Left cardiac atrium (tissue), 4 donors: ENCODE measurements around the gene TP53. TPM values are rescaled to one million over a fixed set of nuclear protein-coding genes. Genes with fewer than 3 reads are reported as not detected.
A peak's percentile ranks its signal among the peaks of the same experiment; 100 is the strongest.
"Not testable (repeated sequence)": the region's sequence is repeated elsewhere in the genome, so short reads cannot be mapped to it uniquely, and the experiment has no call there.

ENCODE experiments used
- ATAC-seq, 2 donors: fragments of 200-7000 bp; cut with Tn5 transposase; one replicate each; pipeline ENCODE4 v1.9.1; 2020; ENCODE audit warnings: mild to moderate bottlenecking in 2 of 2, moderate library complexity in 2 of 2
- DNase-seq: peaks from one replicate; pipeline ENCODE4 v3.0.0-alpha.2; 2020
- intact Hi-C, 2 donors: fragments of 100-400 bp; cut with DNase I; formaldehyde crosslinking; loops; one replicate each; pipeline versions ENCODE4 v1.14.1 to v1.15.1; 2022 to 2023
- total RNA-seq, 2 donors: library from RNA; stranded (reverse); fragmentation: NEBNext Ultra II Directional; extraction: Animal tissue kit (Norgen Biotek cat#: 25700); gene quantifications; one replicate each; pipeline ENCODE4 v1.2.1, GENCODE V29; 2021
- donor health status: DM: no; HTN: yes; CAD: no.
- donor health status: DM: no; HTN: yes; CAD: no; lungs with severe emphysema.
- donor health status: DM: yes; HTN: yes; CAD: no.
- donor health status: Dilated cardiomyopathy.

The TP53 gene
- total RNA-seq, 2 donors from 2014 or later = 18.5 to 23.7 TPM

- no peak for ATAC-seq
- DNase-seq = no peak
- intact Hi-C loops = no loop called here
Observed at GRCh38 chr17:7647018-7647417, 40.3 kb downstream of the TP53 start.

GRCh38 chr17:7646457-7646856 lies 40.8 kb downstream of the TP53 start:
- DNase-seq (no peak), ATAC-seq (no peak)
- intact Hi-C loops = no loop called here

GRCh38 chr17:7644775-7645174 lies 42.5 kb downstream of the TP53 start:
- DNase-seq = no peak
- intact Hi-C loops = no loop called here
- peak in 1 of 2 donors; percentile 18 for ATAC-seq

DNA sequence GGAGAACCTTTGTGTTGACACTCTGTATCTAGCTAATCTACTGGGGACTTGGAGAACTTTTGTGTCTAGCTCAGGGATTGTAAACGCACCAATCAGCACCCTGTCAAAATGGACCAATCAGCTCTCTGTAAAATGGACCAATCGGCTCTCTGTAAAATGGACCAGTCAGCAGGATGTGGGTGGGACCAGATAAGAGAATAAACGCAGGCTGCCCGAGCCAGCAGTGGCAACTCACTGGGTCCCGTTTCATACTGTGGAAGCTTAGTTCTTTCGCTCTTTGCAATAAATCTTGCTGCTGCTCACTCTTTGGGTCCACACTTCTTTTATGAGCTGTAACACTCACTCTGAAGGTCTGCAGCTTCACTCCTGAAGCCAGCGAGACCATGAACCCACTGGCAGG lies 45.7 kb downstream of the TP53 start:
- intact Hi-C loops, DNase-seq, ATAC-seq: not testable (repeated sequence)

- ATAC-seq (no peak), DNase-seq (no peak)
- intact Hi-C loops = no loop called here
Observed at GRCh38 chr17:7640783-7641182, 46.5 kb downstream of the TP53 start.

DNA sequence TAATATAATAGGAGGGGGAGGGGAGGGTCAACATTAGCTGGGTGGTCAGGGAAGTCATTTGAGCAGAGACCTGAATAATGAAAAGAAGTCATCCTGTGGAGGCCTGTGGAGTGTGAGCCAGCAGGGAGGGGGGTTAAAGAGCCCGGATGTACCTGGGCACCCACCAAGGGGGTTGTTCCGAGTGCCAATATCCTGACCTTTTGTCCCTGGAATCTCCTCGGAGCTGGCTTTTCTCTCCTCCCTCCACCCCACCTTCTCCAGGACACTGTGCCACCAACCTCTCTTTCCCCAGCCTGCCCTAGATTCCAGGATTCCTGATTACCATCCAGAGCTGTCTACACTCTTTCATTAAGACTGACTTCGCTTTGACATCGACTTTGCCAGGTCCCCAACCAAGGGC lies 51.1 kb downstream of the TP53 start:
- ATAC-seq (no peak), DNase-seq (no peak)
- intact Hi-C loops = loop anchor here in 1 of 2 donors (10.0 kb wide), 1 partner anchor 49 kb away; the partner anchor contains the start of genes TP53 and WRAP53

GRCh38 chr17:7634384-7634783 lies 52.9 kb downstream of the TP53 start:
- peak; percentile 51 to 54 for ATAC-seq
- intact Hi-C loops = loop anchor here in 1 of 2 donors (10.0 kb wide), 1 partner anchor 50 kb away; the partner anchor contains the start of genes TP53 and WRAP53
- peak; percentile 46 for DNase-seq

GRCh38 chr17:7633093-7633492 lies 54.2 kb downstream of the TP53 start:
- ATAC-seq (no peak), DNase-seq (no peak)
- intact Hi-C loops = loop anchor here in 1 of 2 donors (10.0 kb wide), 1 partner anchor 52 kb away; the partner anchor contains the start of genes TP53 and WRAP53

GRCh38 chr17:7632492-7632894 lies 54.8 kb downstream of the TP53 start:
- no peak for DNase-seq
- ATAC-seq = peak; percentile 21 to 32
- intact Hi-C loops = loop anchor here in 1 of 2 donors (10.0 kb wide), 1 partner anchor 52 kb away; the partner anchor contains the start of genes TP53 and WRAP53

DNA sequence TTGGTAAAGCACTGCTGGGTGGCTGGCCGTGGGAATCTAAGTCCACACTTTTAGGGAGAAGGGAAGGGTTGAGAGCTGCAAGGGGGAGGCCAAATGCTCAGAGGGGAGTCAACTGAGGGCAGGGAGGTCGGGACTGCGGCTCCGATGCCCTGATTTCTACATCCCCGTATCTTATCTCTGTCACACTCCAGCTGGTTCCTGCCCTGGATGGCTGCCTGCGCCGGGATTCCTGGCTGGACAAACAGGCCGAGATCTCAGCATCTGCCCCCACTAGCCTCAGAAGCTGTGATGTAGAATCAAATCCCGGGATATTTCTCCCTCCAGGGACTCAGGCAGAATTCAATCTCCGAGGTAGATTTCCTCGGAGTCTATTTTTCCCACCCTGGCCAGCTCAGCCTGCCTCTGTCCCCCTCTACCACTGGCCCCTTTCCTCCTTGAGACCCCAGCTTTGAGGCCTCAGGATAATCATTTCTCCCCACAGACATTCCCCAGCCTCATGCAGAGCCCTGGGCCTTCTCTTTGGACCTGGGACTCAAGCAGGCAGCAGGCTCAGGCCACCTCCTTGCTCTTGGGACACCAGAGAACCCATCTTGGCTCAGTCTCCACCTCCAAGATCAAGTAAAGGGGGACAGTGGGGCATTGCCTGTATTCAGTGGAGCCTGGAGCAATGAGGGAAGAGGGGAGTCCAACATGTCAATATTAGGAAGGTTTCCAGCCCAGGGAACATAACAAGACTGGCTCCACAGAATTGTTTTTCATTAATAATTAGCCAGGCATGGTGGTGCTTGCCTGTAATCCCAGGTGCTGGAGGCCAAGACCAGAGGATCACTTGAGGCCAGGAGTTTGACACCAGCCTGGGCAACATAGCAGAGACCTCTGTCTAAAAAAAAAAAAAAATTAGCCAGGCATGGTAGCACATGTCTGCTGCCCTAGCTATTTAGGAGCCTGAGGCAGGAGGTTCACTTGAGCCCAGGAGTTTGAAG lies 55.6 kb downstream of the TP53 start:
- ATAC-seq = no peak

DNA sequence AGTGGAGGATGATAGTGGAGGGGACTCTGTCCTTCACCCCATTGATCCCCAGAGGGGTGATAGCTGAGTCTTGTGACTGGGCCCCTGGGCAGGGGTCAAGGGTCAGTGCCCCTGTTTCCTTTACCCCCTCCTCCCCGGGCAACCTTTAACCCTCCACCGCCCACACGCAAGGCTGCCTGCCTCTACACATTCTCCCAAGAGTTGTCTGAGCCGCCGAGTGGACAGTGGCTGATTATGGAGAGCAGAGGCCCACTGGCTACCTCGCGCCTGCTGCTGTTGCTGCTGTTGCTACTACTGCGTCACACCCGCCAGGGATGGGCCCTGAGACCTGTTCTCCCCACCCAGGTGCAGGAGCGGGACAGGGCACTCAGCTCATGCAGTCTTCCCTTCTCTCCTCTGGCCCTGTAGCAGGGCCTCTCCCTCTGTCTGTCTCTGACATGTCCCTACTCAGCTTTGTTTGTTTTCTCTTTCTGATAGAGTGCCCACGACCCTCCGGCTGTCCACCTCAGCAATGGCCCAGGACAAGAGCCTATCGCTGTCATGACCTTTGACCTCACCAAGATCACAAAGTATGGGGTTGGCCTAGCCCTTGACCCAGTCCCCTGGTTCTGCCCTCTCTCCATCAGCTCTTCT lies 57.2 kb downstream of the TP53 start, which contains the start of gene SHBG:
Gene SHBG (plus strand): TSS at position 197 of the 633 bp plus-strand sequence. CDS start 38 bp downstream, at position 235.
- DNase-seq = no peak
- intact Hi-C loops = loop anchor here (2.0 to 10.0 kb wide), 2 partner anchors 55 to 57 kb away; partner anchors contain the start of genes TP53 (in 2 of the 2) and WRAP53 (in 1 of the 2)
- ATAC-seq = no peak

More for the DNA sequence above, 55.6 kb downstream of the TP53 start:
- DNase-seq = peak; percentile 50
- intact Hi-C loops = loop anchor here in 1 of 2 donors (10.0 kb wide), 1 partner anchor 53 kb away; the partner anchor contains the start of genes TP53 and WRAP53

GRCh38 chr17:7627250-7628121 lies 59.8 kb downstream of the TP53 start, which contains the start of gene SAT2:
Gene SAT2 (minus strand): TSS chr17:7627821. CDS start chr17:7627635, 186 bp downstream.
- intact Hi-C loops = loop anchor here in 1 of 2 donors (2.0 kb wide), 1 partner anchor 59 kb away; the partner anchor contains the start of gene TP53

DNA sequence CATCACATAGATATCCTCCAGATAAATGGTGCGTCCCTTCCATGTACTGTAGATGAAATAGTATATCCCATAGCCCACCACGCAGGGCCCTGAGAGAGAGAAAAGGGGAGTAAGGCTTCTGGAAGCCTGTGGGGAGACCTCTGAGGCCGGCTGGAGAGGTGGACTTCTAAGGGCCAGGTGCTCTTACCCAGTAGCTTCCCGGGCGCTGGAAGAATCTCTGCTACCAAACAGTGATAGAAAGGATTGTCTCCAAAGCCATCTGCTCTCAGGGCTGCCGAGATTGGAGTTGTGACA lies 60.4 kb downstream of the TP53 start:
- no peak for DNase-seq
- ATAC-seq = peak in 1 of 2 donors; percentile 0
- intact Hi-C loops = no loop called here

More at GRCh38 chr17:7627250-7628121, 59.8 kb downstream of the TP53 start, which contains the start of gene SAT2:
- DNase-seq (peak; percentile 96), ATAC-seq (peak; percentile 99)

GRCh38 chr17:7626307-7626706 lies 61.0 kb downstream of the TP53 start:
- intact Hi-C loops = no loop called here
- ATAC-seq = no peak
- no peak for DNase-seq

DNA sequence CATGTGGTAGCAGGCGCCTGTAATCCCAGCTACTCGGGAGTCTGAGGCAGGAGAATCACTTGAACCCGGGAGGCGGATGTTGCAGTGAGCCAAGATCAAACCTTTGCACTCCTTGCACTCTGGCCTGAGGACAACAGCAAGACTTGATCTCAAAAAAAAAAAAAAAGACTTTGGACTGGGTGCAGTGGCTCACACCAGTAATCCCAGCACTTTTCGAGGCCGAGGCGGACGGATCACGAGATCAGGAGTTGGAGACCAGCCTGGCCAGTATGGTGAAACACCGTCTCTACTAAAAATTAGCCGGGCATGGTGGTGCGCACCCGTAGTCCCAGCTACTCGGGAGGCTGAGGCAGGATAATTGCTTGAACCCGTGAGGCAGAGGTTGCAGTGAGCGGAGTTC lies 61.5 kb downstream of the TP53 start:
- intact Hi-C loops, ATAC-seq, DNase-seq: not testable (repeated sequence)

DNA sequence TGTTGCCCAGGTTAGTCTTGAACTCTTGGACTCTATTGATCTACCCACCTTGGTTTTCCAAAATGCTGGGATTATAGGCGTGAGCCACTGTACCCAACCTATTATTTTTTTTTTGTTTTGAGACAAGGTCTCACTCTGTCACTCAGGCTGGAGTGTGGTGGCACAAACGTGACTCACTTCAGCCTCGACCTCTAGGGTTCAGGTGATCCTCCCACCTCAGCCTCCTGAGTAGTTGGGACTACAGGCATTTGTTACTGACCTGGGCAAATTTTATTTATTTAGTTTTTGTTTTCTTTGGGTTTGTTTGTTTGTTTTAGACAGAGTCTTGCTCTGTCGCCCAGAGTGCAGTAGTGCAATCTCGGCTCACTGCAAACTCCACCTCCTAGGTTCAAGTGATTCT lies 63.6 kb downstream of the TP53 start:
- DNase-seq (no peak), ATAC-seq (no peak)
- intact Hi-C loops = no loop called here

- intact Hi-C loops = no loop called here
- ATAC-seq (no peak), DNase-seq (no peak)
Observed at GRCh38 chr17:7620835-7621234, 66.5 kb downstream of the TP53 start.

DNA sequence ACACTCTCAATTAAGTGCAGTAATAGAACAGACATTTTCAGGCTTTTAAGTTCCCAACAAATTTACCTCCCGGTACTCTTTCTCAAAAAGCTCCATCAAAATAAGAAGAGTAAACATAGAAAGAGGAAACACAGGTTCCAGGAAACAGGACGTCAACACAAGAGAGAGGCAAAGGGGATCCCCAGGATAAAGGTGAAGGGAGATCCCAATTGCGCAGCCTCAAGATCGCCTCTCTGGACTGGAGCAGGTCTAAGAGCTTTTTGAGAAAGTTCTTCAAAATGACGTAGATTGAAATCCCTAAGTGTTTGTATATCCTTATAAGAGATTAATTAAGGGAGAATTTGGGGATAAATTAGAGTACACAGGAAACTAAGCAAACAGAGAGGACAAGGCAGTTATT lies 68.7 kb downstream of the TP53 start:
- ATAC-seq = no peak
- intact Hi-C loops = no loop called here
- DNase-seq = no peak
